MM.1S (cell line): ENCODE measurements around the gene ETV6.

Experiments
- EZH2 ChIP-seq: fragments of 300-600 bp; sonication (generic); optimal IDR thresholded peaks from 2 replicates; pipeline ENCODE3; 2017; ENCODE audit warnings: low read depth, mild to moderate bottlenecking, antibody characterized with exemption, low read length, mixed read lengths
- EZH2phosphoT487 ChIP-seq: fragments of 300-600 bp; sonication (generic); IDR thresholded peaks from 2 replicates; pipeline ENCODE4 v1.6.1; 2018; ENCODE audit warnings: antibody characterized with exemption, low read length
- TF ChIP-seq, protein P1 (sequence below): fragments of 300-600 bp; sonication (generic); IDR thresholded peaks from 2 replicates; pipeline ENCODE4 v1.5.1; 2016; ENCODE audit warnings: antibody characterized with exemption, low read length, mixed read lengths

- TF ChIP-seq, protein P1, sequence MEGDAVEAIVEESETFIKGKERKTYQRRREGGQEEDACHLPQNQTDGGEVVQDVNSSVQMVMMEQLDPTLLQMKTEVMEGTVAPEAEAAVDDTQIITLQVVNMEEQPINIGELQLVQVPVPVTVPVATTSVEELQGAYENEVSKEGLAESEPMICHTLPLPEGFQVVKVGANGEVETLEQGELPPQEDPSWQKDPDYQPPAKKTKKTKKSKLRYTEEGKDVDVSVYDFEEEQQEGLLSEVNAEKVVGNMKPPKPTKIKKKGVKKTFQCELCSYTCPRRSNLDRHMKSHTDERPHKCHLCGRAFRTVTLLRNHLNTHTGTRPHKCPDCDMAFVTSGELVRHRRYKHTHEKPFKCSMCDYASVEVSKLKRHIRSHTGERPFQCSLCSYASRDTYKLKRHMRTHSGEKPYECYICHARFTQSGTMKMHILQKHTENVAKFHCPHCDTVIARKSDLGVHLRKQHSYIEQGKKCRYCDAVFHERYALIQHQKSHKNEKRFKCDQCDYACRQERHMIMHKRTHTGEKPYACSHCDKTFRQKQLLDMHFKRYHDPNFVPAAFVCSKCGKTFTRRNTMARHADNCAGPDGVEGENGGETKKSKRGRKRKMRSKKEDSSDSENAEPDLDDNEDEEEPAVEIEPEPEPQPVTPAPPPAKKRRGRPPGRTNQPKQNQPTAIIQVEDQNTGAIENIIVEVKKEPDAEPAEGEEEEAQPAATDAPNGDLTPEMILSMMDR = no peak
- TF ChIP-seq EZH2 (no peak), EZH2phosphoT487 (no peak)
These were observed 253.0 kb downstream of the ETV6 start for GRCh38 chr12:11902525-11902875.
